H9 (cell line): Measurements from ENCODE around the gene DKK3. TPM values are rescaled to one million over a fixed set of nuclear protein-coding genes. Genes with fewer than 3 reads are reported as not detected.

Source experiments
- DNase-seq: peaks from one replicate; pipeline ENCODE4 v3.0.0-alpha.2; 2017
- H2AFZ ChIP-seq: one replicate; pipeline ENCODE4 v1.6.1; 2013; ENCODE audit warnings: mild to moderate bottlenecking, low read length, control low read depth, moderate library complexity
- H2AK5ac ChIP-seq: 2 replicates; pipeline ENCODE4 v1.6.1; 2013; ENCODE audit warnings: low read length, control low read depth, mixed read lengths; ENCODE audit not compliant: insufficient read length
- H2BK120ac ChIP-seq: one replicate; pipeline ENCODE4 v1.6.1; 2013; ENCODE audit warnings: low read depth, mild to moderate bottlenecking, low read length, control low read depth, inconsistent platforms; ENCODE audit not compliant: poor library complexity, severe bottlenecking
- H2BK12ac ChIP-seq: 2 replicates; pipeline ENCODE4 v1.6.1; 2013; ENCODE audit warnings: low read length, control low read depth, mixed read lengths, low read depth; ENCODE audit not compliant: insufficient read length
- H2BK15ac ChIP-seq: 2 replicates; pipeline ENCODE4 v1.6.1; 2013; ENCODE audit warnings: low read depth, low read length, control low read depth
- H2BK20ac ChIP-seq: one replicate; pipeline ENCODE4 v1.6.1; 2013; ENCODE audit warnings: low read depth, mild to moderate bottlenecking, low read length, control low read depth, inconsistent platforms; ENCODE audit not compliant: poor library complexity, severe bottlenecking
- H2BK5ac ChIP-seq: 2 replicates; pipeline ENCODE4 v1.6.1; 2013; ENCODE audit warnings: low read length, control low read depth, mixed read lengths; ENCODE audit not compliant: insufficient read length
- H3K14ac ChIP-seq: 2 replicates; pipeline ENCODE4 v1.6.1; 2013; ENCODE audit warnings: low read length, control low read depth; ENCODE audit not compliant: insufficient read depth
- H3K18ac ChIP-seq: 2 replicates; pipeline ENCODE4 v1.6.1; 2013; ENCODE audit warnings: low read depth, mild to moderate bottlenecking, mixed read lengths, low read length, control low read depth; ENCODE audit not compliant: insufficient read length
- H3K23ac ChIP-seq: 2 replicates; pipeline ENCODE4 v1.6.1; 2013; ENCODE audit warnings: low read length, control low read depth, mixed read lengths, low read depth; ENCODE audit not compliant: insufficient read length
- H3K23me2 ChIP-seq: 2 replicates; pipeline ENCODE4 v1.6.1; 2013; ENCODE audit warnings: low read depth, mild to moderate bottlenecking, mixed read lengths, low read length, control low read depth; ENCODE audit not compliant: insufficient read length, poor library complexity, severe bottlenecking
- H3K27ac ChIP-seq: 2 replicates; pipeline ENCODE4 v1.5.1; 2013; ENCODE audit warnings: low read length, control low read depth, mixed read lengths, low read depth; ENCODE audit not compliant: insufficient read length
- H3K27me3 ChIP-seq: 2 replicates; pipeline ENCODE4 v1.6.1; 2013; ENCODE audit warnings: low read length, control low read depth, inconsistent platforms; ENCODE audit not compliant: insufficient read depth
- H3K4ac ChIP-seq: 2 replicates; pipeline ENCODE4 v1.6.1; 2013; ENCODE audit warnings: low read depth, mild to moderate bottlenecking, control low read depth, inconsistent platforms, low read length, moderate library complexity
- H3K4me1 ChIP-seq: 2 replicates; pipeline ENCODE4 v1.6.1; 2013; ENCODE audit warnings: low read length, control low read depth, inconsistent platforms; ENCODE audit not compliant: insufficient read depth
- H3K4me2 ChIP-seq: 2 replicates; pipeline ENCODE4 v1.6.1; 2013; ENCODE audit warnings: low read length, control low read depth, mixed read lengths; ENCODE audit not compliant: insufficient read length, insufficient read depth
- H3K56ac ChIP-seq: 2 replicates; pipeline ENCODE4 v1.6.1; 2013; ENCODE audit warnings: low read depth, mild to moderate bottlenecking, mixed read lengths, low read length, control low read depth; ENCODE audit not compliant: insufficient read length
- H3K79me1 ChIP-seq: 2 replicates; pipeline ENCODE4 v1.6.1; 2013; ENCODE audit warnings: low read depth, mild to moderate bottlenecking, moderate library complexity, low read length, control low read depth, inconsistent platforms; ENCODE audit not compliant: insufficient read depth, poor library complexity, severe bottlenecking
- H3K79me2 ChIP-seq: 2 replicates; pipeline ENCODE4 v1.6.1; 2013; ENCODE audit warnings: low read length, control low read depth, inconsistent platforms; ENCODE audit not compliant: insufficient read depth
- H3K9ac ChIP-seq: 2 replicates; pipeline ENCODE4 v1.6.1; 2013; ENCODE audit warnings: low read length, control low read depth, mixed read lengths; ENCODE audit not compliant: insufficient read length; ENCODE audit errors: extremely low read depth
- H3K9me3 ChIP-seq: one replicate; pipeline ENCODE4 v1.6.1; 2013; ENCODE audit warnings: low read depth, low read length, inconsistent platforms; ENCODE audit not compliant: control insufficient read depth
- H3T11ph ChIP-seq: one replicate; pipeline ENCODE4 v1.6.1; 2013; ENCODE audit warnings: mild to moderate bottlenecking, low read length, control low read depth, inconsistent platforms
- H4K20me1 ChIP-seq: one replicate; pipeline ENCODE4 v1.6.1; 2013; ENCODE audit not compliant: control insufficient read depth, insufficient read length, insufficient read depth
- H4K5ac ChIP-seq: 2 replicates; pipeline ENCODE4 v1.6.1; 2013; ENCODE audit warnings: low read depth, mild to moderate bottlenecking, mixed read lengths, low read length, control low read depth; ENCODE audit not compliant: insufficient read length
- H4K8ac ChIP-seq: replicated peaks from 2 replicates; pipeline ENCODE4 v1.6.1; 2013; ENCODE audit warnings: low read length, control low read depth, mixed read lengths, low read depth; ENCODE audit not compliant: insufficient read length
- H4K91ac ChIP-seq: 2 replicates; pipeline ENCODE4 v1.6.1; 2013; ENCODE audit warnings: low read depth, mild to moderate bottlenecking, moderate library complexity, mixed read lengths, low read length, control low read depth; ENCODE audit not compliant: insufficient read length
- H3K27ac Mint-ChIP-seq, 3 experiments: 2 replicates in 2 of 3; 3 replicates in 1 of 3; pipeline ENCODE4 v1.8.0; 2020 to 2021; ENCODE audit warnings: mixed read lengths in 3 of 3, mild to moderate bottlenecking in 1 of 3, moderate library complexity in 1 of 3
- H3K27me3 Mint-ChIP-seq: 2 replicates; pipeline ENCODE4 v1.8.0; 2021; ENCODE audit warnings: low read depth, mild to moderate bottlenecking, moderate library complexity, mixed read lengths
- H3K36me3 Mint-ChIP-seq, 3 experiments: 2 replicates in 2 of 3; 3 replicates in 1 of 3; pipeline ENCODE4 v1.8.0; 2020 to 2021; ENCODE audit warnings: low read depth in 3 of 3, mixed read lengths in 3 of 3; ENCODE audit not compliant: insufficient read depth in 1 of 3
- H3K4me1 Mint-ChIP-seq, 2 experiments: 2 replicates each; pipeline ENCODE4 v1.8.0; 2020; ENCODE audit warnings: mixed read lengths in 2 of 2
- H3K4me3 Mint-ChIP-seq, 2 experiments: 2 replicates in 1 of 2; 3 replicates in 1 of 2; pipeline ENCODE4 v1.8.0; 2020 to 2021; ENCODE audit warnings: mild to moderate bottlenecking in 2 of 2, mixed read lengths in 2 of 2, moderate library complexity in 1 of 2
- H3K9me3 Mint-ChIP-seq, 2 experiments: 2 replicates in 1 of 2; 3 replicates in 1 of 2; pipeline ENCODE4 v1.8.0; 2020; ENCODE audit warnings: mild to moderate bottlenecking in 2 of 2, mixed read lengths in 2 of 2, moderate library complexity in 1 of 2
- CTCF ChIP-seq: fragments of 200-600 bp; sonication (generic); conservative IDR thresholded peaks from 3 replicates; pipeline ENCODE4 v1.8.0; 2021; ENCODE audit warnings: antibody characterized with exemption, mild to moderate bottlenecking
- WGBS: extraction: QIAGEN DNeasy Blood & Tissue Kit; methylation state at CpG from one replicate; pipeline ENCODE4 v1.1.7; 2013; ENCODE audit warnings: missing lambda C conversion rate, low lambda C conversion rate, mixed read lengths; ENCODE audit not compliant: insufficient read length; ENCODE audit errors: extremely low coverage; 5-methylcytosine and 5-hydroxymethylcytosine counted together
- total RNA-seq: library from RNA; stranded (reverse); gene quantifications from 2 replicates; pipeline ENCODE4 v1.2.1, GENCODE V29; 2021

DKK3 gene
- total RNA-seq, 1 experiment from 2014 or later, result 17.1 TPM

GRCh38 chr11:11946180-11946579, 62.2 kb downstream of the DKK3 start:
- no peak overlapping the region for H2BK20ac ChIP-seq
- H2BK12ac ChIP-seq, result no peak overlapping the region
- no CpG with 5 or more reads among the region's 2 CpGs for WGBS
- no peak overlapping the region for H2BK5ac ChIP-seq
- H2AFZ ChIP-seq, result no peak overlapping the region
- no peaks in the 10 kb centered on the region for H3K79me2 ChIP-seq
- Mint-ChIP-seq H3K4me1 (no peaks in the 10 kb centered on the region), H3K27me3 (no peaks in the 10 kb centered on the region), H3K4me3 (no peak overlapping the region), H3K36me3 (peaks cover 2 to 21% (median 11%) of the 10 kb centered on the region in 3 experiments; a peak in 6 of 7 replicates), H3K27ac (no peak overlapping the region), H3K9me3 (no peaks in the 10 kb centered on the region)
- no peak overlapping the region for H3K4ac ChIP-seq
- H3K79me1 ChIP-seq, result no peaks in the 10 kb centered on the region
- H4K8ac ChIP-seq, result no peak overlapping the region
- no peak overlapping the region for H2BK15ac ChIP-seq
- H2AK5ac ChIP-seq, result no peak overlapping the region
- H3K14ac ChIP-seq, result no peak overlapping the region
- H4K20me1 ChIP-seq, result no peaks in the 10 kb centered on the region
- H3K9ac ChIP-seq, result no peak overlapping the region
- H3K4me1 ChIP-seq, result no peaks in the 10 kb centered on the region
- H3K18ac ChIP-seq, result no peak overlapping the region
- no peak overlapping the region for H3K23ac ChIP-seq
- no peak overlapping the region for H3T11ph ChIP-seq
- no peak overlapping the region for H4K91ac ChIP-seq
- no peaks in the 10 kb centered on the region for H3K23me2 ChIP-seq
- no peak overlapping the region for H3K27ac ChIP-seq
- no peak overlapping the region for H4K5ac ChIP-seq
- no peaks in the 10 kb centered on the region for H3K9me3 ChIP-seq
- no peak overlapping the region for H3K56ac ChIP-seq
- H2BK120ac ChIP-seq, result no peak overlapping the region
- no peak overlapping the region for H3K4me2 ChIP-seq
- no peak for TF ChIP-seq CTCF
- DNase-seq, result no peak
- H3K27me3 ChIP-seq, result no peaks in the 10 kb centered on the region
